GM19099 (cell line): ENCODE measurements around the gene IL20RB.

ENCODE experiments used
- POLR2A ChIP-seq: IDR thresholded peaks from 3 replicates; pipeline ENCODE4 v1.6.1; 2011; ENCODE audit warnings: low read depth; ENCODE audit not compliant: insufficient read length; ENCODE audit errors: extremely low read depth

IL20RB gene

GRCh38 chr3:136932978-136933772 is 24.6 kb upstream of the IL20RB start:
- TF ChIP-seq POLR2A: no peak

DNA sequence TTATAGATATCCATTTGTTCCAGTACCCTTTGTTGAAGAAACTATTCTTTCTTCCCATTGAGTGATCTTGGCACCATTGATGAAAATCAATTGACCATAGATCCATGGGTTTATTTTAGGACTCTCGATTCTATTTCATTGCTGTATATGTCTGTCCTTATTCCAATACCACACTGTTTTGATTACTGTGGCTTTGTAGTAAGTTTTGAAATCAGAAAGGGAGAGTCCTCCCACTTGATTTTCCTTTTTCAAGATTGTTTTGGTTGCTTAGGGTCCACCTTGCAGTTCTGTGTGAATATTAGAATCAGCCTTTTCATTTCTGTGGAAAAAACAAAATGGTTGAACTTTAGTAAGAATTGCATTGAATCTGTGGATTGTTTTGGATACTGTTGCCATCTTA is 20.6 kb upstream of the IL20RB start:
- TF ChIP-seq POLR2A: no peak

GRCh38 chr3:136937851-136938250 is 19.9 kb upstream of the IL20RB start:
- no peak for TF ChIP-seq POLR2A

DNA sequence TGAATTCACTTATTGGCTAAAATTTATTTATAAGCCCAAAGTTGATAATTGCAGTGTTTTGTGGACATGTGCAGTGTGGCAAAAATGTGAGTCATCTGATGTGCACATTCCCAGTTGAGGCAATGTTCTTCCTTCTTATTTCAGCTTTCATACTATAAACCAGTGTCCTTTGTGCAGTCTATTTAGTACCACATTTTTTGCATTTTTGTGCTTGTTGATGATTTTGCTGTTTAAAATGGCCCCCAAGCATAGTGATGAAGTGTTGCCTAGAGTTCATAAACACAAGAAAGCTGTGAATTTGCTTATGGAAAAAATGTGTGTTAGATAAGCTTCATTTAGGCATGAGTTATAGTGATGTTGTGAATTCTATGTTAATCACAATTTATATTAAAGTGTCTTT is 19.4 kb upstream of the IL20RB start:
- no peak for TF ChIP-seq POLR2A

DNA sequence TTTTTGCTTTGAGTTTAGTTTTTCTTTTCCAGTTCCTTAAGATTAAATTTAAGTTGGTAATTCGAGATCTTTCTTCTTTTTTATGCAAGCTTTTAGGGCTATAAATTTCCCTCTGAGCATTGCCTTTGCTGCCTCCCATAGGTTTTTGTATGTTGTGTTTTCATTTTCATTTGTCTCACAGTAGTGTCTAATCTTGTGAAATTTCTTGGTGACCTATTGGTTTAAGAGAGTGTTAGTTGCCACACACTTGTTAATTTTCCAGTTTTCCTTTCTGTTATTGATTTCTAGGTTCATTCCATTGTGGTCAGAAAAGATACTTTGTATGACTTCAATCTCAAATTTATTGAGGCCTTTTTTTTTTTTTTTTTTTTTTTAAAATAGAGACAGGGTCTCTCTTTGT is 18.3 kb upstream of the IL20RB start:
- TF ChIP-seq POLR2A: no peak

DNA sequence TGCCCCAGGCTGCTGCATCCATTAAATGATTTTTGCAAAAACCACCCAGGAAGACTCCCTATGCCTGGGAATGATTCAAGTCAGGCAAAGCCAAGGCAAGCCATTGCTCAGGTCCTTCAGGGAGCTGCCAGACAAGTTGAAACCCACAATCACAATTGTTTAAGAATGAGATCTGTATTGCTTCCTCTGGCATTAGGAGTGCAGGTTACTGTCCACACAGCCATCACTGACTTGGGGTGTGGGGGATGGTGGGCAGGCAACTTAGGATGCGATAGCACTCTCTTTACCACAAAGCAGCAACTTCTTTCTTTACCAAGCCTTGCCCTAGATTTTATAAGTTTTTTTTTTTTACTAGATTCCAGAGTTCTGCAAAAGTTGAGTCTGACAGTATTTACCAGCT is 15.0 kb upstream of the IL20RB start:
- TF ChIP-seq POLR2A: no peak

DNA sequence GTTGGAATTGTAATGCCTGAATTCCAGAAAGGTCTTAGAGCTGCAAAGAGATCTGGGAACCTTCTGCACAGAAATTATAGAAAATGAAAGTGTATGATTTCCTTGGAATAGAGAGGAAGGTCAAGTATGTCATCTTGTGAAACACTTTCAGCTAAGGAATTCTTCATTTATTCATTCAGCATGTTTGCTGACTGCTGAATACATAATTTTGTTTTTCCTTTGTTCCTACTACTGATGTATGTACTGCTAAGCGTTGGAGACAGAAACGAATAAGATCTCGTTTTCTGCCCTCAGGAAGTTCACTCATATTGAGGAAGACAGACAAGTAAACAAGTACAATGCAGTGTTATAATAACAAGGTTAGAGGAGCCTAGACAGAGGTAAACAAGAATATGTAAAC is 14.3 kb upstream of the IL20RB start:
- TF ChIP-seq POLR2A: no peak

GRCh38 chr3:136946978-136947377 is 10.8 kb upstream of the IL20RB start:
- TF ChIP-seq POLR2A: no peak

DNA sequence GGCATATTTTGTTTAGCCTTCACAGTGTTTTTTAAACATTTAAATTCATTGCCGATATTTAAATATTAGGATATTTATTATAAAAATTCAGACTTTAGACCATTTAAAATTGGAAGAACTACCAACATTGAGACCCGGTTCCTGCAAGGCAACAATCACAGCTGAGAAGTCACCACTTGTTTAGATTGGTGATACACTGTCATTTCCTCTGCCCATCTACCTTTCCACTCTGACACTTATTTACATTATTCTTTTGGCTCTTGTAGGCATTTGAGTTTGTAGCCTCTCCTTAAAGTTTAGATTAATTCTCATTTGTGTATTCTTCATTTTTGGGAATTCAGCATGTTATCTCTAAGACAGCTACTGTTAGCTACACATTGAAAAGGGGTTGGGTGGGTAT is 10.3 kb upstream of the IL20RB start:
- no peak for TF ChIP-seq POLR2A

- no peak for TF ChIP-seq POLR2A
Measured at GRCh38 chr3:136949146-136949545, 8.6 kb upstream of the IL20RB start.

GRCh38 chr3:136949708-136950107 is 8.1 kb upstream of the IL20RB start:
- no peak for TF ChIP-seq POLR2A

DNA sequence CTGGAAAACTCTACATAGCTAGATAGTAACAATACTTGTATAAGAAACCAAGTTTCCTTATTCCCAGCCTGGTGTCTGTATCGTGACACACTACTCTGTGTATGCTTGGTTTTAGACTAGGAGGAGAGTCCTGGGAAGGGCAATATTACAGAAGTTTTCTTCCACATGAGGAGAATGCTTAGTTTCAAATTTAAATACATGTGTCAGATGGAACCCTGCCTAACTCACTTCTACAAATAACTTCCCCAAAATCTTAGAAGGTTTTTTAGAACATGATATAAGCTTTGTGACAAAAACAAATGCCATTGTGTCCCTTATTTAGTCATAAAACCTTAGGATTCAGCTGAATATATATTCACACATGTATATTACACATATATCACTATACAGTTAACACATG is 7.2 kb upstream of the IL20RB start:
- no peak for TF ChIP-seq POLR2A

GRCh38 chr3:136952292-136952691 is 5.5 kb upstream of the IL20RB start:
- TF ChIP-seq POLR2A: no peak

- TF ChIP-seq POLR2A: no peak
Measured at GRCh38 chr3:136954251-136954650, 3.5 kb upstream of the IL20RB start.

- TF ChIP-seq POLR2A: no peak
Measured at GRCh38 chr3:136954980-136955780, 2.6 kb upstream of the IL20RB start.

GRCh38 chr3:136955813-136956212 is 2.0 kb upstream of the IL20RB start:
- TF ChIP-seq POLR2A: no peak
